CD4-positive, alpha-beta T cell (primary cell): ENCODE results near the gene PIAS1. TPM values are rescaled to one million over a fixed set of nuclear protein-coding genes. Genes with fewer than 3 reads are reported as not detected.
"Not testable (repeated sequence)": the region's sequence is repeated elsewhere in the genome, so short reads cannot be mapped to it uniquely, and the experiment has no call there.

Source experiments
- ATAC-seq: fragments of 200-7000 bp; cut with Tn5 transposase; one replicate; pipeline ENCODE4 v1.10.0; 2022; ENCODE audit warnings: mild to moderate bottlenecking; ENCODE audit not compliant: poor library complexity
- CTCF ChIA-PET: fragments of 350-600 bp; sonication (Branson Sonifier 250); formaldehyde crosslinking; loops from one replicate; lab custom pipeline; 2021; ENCODE audit warnings: antibody characterized with exemption, inconsistent platforms; lab: Charles Lee
- POLR2A ChIA-PET: fragments of 350-600 bp; sonication (Branson Sonifier 250); formaldehyde crosslinking; loops from one replicate; lab custom pipeline; 2021; ENCODE audit warnings: antibody characterized with exemption, inconsistent platforms; lab: Charles Lee
- DNase-seq, 14 experiments: peaks; one replicate each; pipeline ENCODE4 v3.0.0-alpha.2; 2013 to 2020; ENCODE audit warnings: mixed read lengths in 2 of 14
- H3K27ac ChIP-seq, 2 donors: one replicate each; pipeline versions ENCODE4 v1.5.1 to v1.7.0; 2013; ENCODE audit warnings: low read length in 2 of 2, low read depth in 1 of 2, mild to moderate bottlenecking in 1 of 2
- H3K27me3 ChIP-seq, 2 experiments: 1 replicate in 1 of 2; 2 replicates in 1 of 2; pipeline versions ENCODE4 v1.6.1 to v1.7.0; 2013; ENCODE audit warnings: low read length in 2 of 2, control low read depth in 1 of 2, mild to moderate bottlenecking in 1 of 2, moderate library complexity in 1 of 2; ENCODE audit not compliant: insufficient read depth in 2 of 2, control insufficient read depth in 1 of 2
- H3K36me3 ChIP-seq: one replicate; pipeline ENCODE4 v1.6.1; 2013; ENCODE audit warnings: low read length, control low read depth; ENCODE audit not compliant: insufficient read depth
- H3K4me1 ChIP-seq: one replicate; pipeline ENCODE4 v1.6.1; 2013; ENCODE audit warnings: low read length, control low read depth; ENCODE audit not compliant: insufficient read depth
- H3K4me3 ChIP-seq: one replicate; pipeline ENCODE4 v1.5.1; 2013; ENCODE audit warnings: mild to moderate bottlenecking, low read length, moderate library complexity
- H3K9me3 ChIP-seq, 2 experiments: 1 replicate in 1 of 2; 2 replicates in 1 of 2; pipeline versions ENCODE4 v1.6.1 to v1.7.0; 2013; ENCODE audit warnings: low read length in 2 of 2, mild to moderate bottlenecking in 2 of 2, control low read depth in 1 of 2, moderate library complexity in 1 of 2; ENCODE audit not compliant: control insufficient read depth in 1 of 2, insufficient read depth in 1 of 2
- H3K27ac Mint-ChIP-seq: one replicate; pipeline ENCODE4 v1.8.0; 2020; ENCODE audit warnings: mixed read lengths
- H3K27me3 Mint-ChIP-seq: one replicate; pipeline ENCODE4 v1.8.0; 2021; ENCODE audit warnings: mixed read lengths
- H3K36me3 Mint-ChIP-seq: one replicate; pipeline ENCODE4 v1.8.0; 2021; ENCODE audit warnings: low read depth, mixed read lengths
- H3K4me1 Mint-ChIP-seq: one replicate; pipeline ENCODE4 v1.8.0; 2021; ENCODE audit warnings: low read depth, mixed read lengths
- H3K4me3 Mint-ChIP-seq: one replicate; pipeline ENCODE4 v1.8.0; 2020; ENCODE audit warnings: mild to moderate bottlenecking, mixed read lengths
- H3K9me3 Mint-ChIP-seq: one replicate; pipeline ENCODE4 v1.8.0; 2020; ENCODE audit warnings: mixed read lengths
- CTCF ChIP-seq: fragments of 200-600 bp; IDR thresholded peaks from one replicate; pipeline ENCODE4 v1.8.0; 2022; ENCODE audit warnings: antibody characterized with exemption, mild to moderate bottlenecking
- intact Hi-C, 2 experiments: fragments of 100-400 bp; cut with DNase I in 1 of 2; cut with micrococcal nuclease in 1 of 2; formaldehyde crosslinking; loops; one replicate each; pipeline versions ENCODE4 v1.15.1 to v1.9.0; 2023 to 2025; cut with DNase I, micrococcal nuclease
- total RNA-seq, 174 experiments: library from RNA in 2 of 174; stranded (reverse) in 2 of 174; gene quantifications; one replicate each; pipeline ENCODE4 v1.2.3 and lab custom pipeline; 2021 to 2026

The PIAS1 gene
- total RNA-seq, 2 experiments from 2014 or later, result 73.1 to 74.8 TPM

DNA sequence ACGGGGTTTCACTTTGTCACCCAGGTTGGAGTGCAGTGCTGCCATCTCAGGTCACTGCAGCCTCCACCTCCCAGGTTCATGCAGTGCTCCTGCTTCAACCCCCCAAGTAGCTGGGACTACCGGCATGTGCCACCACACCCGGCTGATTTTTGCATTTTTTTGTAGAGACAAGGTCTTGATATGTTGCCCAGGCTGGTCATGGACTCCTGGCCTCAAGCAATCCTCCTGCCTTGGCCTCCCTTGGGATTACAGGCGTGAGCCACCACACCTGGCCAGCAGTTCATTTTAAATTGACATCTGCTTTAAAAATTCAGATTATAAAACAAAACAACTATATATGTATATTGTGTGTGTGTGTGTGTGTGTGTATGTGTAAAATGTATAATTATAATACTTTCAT lies 112.7 kb downstream of the PIAS1 start:
- H3K4me3 ChIP-seq, result no peak overlapping the region
- POLR2A ChIA-PET, result no interaction called here
- Mint-ChIP-seq H3K36me3 (peaks cover 74% of the 10 kb centered on the region), H3K27me3 (no peaks in the 10 kb centered on the region), H3K4me3 (no peak overlapping the region), H3K27ac (peak overlapping the region; percentile 24), H3K4me1 (peaks cover 3% of the 10 kb centered on the region), H3K9me3 (peaks cover 2% of the 10 kb centered on the region)
- CTCF ChIA-PET, result no interaction called here
- no peaks in the 10 kb centered on the region for H3K4me1 ChIP-seq
- no peak overlapping the region for H3K27ac ChIP-seq
- H3K9me3 ChIP-seq, result no peaks in the 10 kb centered on the region
- peaks cover 53% of the 10 kb centered on the region for H3K36me3 ChIP-seq
- intact Hi-C loops, result no loop called here
- H3K27me3 ChIP-seq, result no peaks in the 10 kb centered on the region
- DNase-seq, result no peak
- TF ChIP-seq CTCF, result no peak
- no peak for ATAC-seq

DNA sequence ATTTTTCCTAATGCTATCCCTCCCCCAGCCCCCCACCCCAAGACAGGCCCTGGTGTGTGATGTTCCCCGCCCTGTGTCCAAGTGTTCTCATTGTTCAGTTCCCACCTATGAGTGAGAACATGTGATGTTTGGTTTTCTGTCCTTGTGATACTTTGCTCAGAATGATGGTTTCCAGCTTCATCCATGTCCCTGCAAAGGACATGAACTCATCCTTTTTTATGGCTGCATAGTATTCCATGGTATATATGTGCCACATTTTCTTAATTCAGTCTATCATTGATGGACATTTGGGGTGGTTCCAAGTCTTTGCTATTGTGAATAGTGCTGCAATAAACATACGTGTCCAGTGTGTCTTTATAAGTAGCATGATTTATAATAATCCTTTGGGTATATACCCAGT lies 117.9 kb downstream of the PIAS1 start:
- intact Hi-C loops, H3K4me3 Mint-ChIP-seq, POLR2A ChIA-PET, CTCF ChIA-PET, H3K27ac Mint-ChIP-seq, H3K9me3 Mint-ChIP-seq, H3K27me3 ChIP-seq, H3K27ac ChIP-seq, H3K27me3 Mint-ChIP-seq, H3K4me3 ChIP-seq, H3K9me3 ChIP-seq, H3K4me1 ChIP-seq, ATAC-seq, DNase-seq, H3K4me1 Mint-ChIP-seq: not testable (repeated sequence)
- H3K36me3 Mint-ChIP-seq, result peaks cover 85% of the 10 kb centered on the region
- H3K36me3 ChIP-seq, result peaks cover 55% of the 10 kb centered on the region

- Mint-ChIP-seq H3K9me3 (peaks cover 2% of the 10 kb centered on the region), H3K27me3 (no peaks in the 10 kb centered on the region), H3K36me3 (peaks cover 95% of the 10 kb centered on the region), H3K4me1 (no peaks in the 10 kb centered on the region), H3K4me3 (no peak overlapping the region), H3K27ac (no peak overlapping the region)
- ChIA-PET CTCF (interaction anchor here (1.3 kb wide), 1 partner anchor 11 kb away, joined by 3 read pairs; no protein-coding TSS in a partner anchor), POLR2A (no interaction called here)
- H3K27me3 ChIP-seq, result no peaks in the 10 kb centered on the region
- ATAC-seq (no peak), DNase-seq (no peak)
- H3K27ac ChIP-seq, result no peak overlapping the region
- no peak for TF ChIP-seq CTCF
- peaks cover 60% of the 10 kb centered on the region for H3K36me3 ChIP-seq
- intact Hi-C loops, result no loop called here
- no peaks in the 10 kb centered on the region for H3K4me1 ChIP-seq
- no peak overlapping the region for H3K4me3 ChIP-seq
- no peaks in the 10 kb centered on the region for H3K9me3 ChIP-seq
These were observed 119.0 kb downstream of the PIAS1 start for GRCh38 chr15:68173119-68173518.

GRCh38 chr15:68175526-68175925 lies 121.4 kb downstream of the PIAS1 start:
- peaks cover 49% of the 10 kb centered on the region for H3K36me3 ChIP-seq
- ChIA-PET POLR2A (interaction anchor here (0.6 kb wide), 1 partner anchor 92 kb away, joined by 3 read pairs; no protein-coding TSS in a partner anchor), CTCF (interaction anchor here (1.1 kb wide), 1 partner anchor 21 kb away, joined by 4 read pairs; no protein-coding TSS in a partner anchor)
- H3K27me3 ChIP-seq, result no peaks in the 10 kb centered on the region
- H3K27ac ChIP-seq, result no peak overlapping the region
- H3K9me3 Mint-ChIP-seq, result peaks cover 2% of the 10 kb centered on the region
- H3K4me1 ChIP-seq, result no peaks in the 10 kb centered on the region
- no peaks in the 10 kb centered on the region for H3K27me3 Mint-ChIP-seq
- H3K9me3 ChIP-seq, result no peaks in the 10 kb centered on the region
- ATAC-seq (no peak), DNase-seq (no peak)
- no peak overlapping the region for H3K27ac Mint-ChIP-seq
- no peak for TF ChIP-seq CTCF
- H3K4me1 Mint-ChIP-seq, result no peaks in the 10 kb centered on the region
- intact Hi-C loops, result no loop called here
- no peak overlapping the region for H3K4me3 Mint-ChIP-seq
- H3K36me3 Mint-ChIP-seq, result peaks cover 94% of the 10 kb centered on the region
- no peak overlapping the region for H3K4me3 ChIP-seq
